ENCODE data around the gene NEFH.

DNA sequence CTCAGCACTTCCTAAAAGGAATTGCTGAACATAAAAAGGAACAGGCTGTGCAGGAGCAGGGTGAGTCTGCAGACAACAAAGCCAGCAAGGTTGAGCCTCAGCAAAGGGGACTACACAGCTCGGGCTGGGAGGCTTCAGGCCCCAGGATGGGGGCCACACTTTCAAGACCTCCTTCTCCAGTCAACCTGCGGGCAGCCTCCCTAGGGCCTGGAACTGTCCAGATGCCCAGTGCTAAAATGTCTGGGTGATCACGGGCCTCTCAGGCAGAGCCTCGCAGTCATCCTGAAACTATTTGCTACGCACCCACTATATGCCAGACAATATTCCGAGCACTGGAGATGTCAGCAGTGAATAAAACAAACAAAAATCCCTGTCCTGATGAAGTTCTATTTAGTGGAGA, 3.9 kb upstream of the NEFH start:
- TF ChIP-seq, protein P1, sequence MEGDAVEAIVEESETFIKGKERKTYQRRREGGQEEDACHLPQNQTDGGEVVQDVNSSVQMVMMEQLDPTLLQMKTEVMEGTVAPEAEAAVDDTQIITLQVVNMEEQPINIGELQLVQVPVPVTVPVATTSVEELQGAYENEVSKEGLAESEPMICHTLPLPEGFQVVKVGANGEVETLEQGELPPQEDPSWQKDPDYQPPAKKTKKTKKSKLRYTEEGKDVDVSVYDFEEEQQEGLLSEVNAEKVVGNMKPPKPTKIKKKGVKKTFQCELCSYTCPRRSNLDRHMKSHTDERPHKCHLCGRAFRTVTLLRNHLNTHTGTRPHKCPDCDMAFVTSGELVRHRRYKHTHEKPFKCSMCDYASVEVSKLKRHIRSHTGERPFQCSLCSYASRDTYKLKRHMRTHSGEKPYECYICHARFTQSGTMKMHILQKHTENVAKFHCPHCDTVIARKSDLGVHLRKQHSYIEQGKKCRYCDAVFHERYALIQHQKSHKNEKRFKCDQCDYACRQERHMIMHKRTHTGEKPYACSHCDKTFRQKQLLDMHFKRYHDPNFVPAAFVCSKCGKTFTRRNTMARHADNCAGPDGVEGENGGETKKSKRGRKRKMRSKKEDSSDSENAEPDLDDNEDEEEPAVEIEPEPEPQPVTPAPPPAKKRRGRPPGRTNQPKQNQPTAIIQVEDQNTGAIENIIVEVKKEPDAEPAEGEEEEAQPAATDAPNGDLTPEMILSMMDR (IDR thresholded peaks at IDR 0.05) = no peak
- TF ChIP-seq POLR2A (IDR thresholded peaks at IDR 0.05) = no peak
